Thyroid gland (tissue), 4 donors: ENCODE measurements around the gene CFHR3.

Experiments used
- POLR2A ChIP-seq, 2 donors: fragments of 450-650 bp; IDR thresholded peaks; one replicate each; pipeline ENCODE4 v1.6.1; 2017; ENCODE audit warnings: antibody characterized with exemption in 2 of 2, mild to moderate bottlenecking in 2 of 2, moderate library complexity in 1 of 2
- TF ChIP-seq, protein P1 (sequence below), 6 experiments: fragments of 200-600 bp in 3 of 6; fragments of 450-650 bp in 3 of 6; sonication (generic) in 3 of 6; IDR thresholded peaks; one replicate each; pipeline ENCODE4 v1.5.1; 2016 to 2019; ENCODE audit warnings: antibody characterized with exemption in 6 of 6, mild to moderate bottlenecking in 2 of 6, inconsistent platforms in 1 of 6, moderate library complexity in 1 of 6

DNA sequence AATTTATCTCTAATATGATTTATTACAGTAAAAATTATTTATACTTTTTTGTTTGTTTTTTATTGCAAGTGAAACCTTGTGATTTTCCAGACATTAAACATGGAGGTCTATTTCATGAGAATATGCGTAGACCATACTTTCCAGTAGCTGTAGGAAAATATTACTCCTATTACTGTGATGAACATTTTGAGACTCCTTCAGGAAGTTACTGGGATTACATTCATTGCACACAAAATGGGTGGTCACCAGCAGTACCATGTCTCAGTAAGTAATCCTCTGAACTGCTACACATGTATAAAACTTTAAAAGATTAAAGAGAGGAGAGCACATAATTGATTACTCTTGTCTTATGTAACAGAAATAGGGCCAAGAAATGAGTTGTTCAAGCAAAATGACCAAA lies 4.5 kb downstream of the CFHR3 start:
- TF ChIP-seq POLR2A (IDR thresholded peaks at IDR 0.05): no peak
- TF ChIP-seq, protein P1, sequence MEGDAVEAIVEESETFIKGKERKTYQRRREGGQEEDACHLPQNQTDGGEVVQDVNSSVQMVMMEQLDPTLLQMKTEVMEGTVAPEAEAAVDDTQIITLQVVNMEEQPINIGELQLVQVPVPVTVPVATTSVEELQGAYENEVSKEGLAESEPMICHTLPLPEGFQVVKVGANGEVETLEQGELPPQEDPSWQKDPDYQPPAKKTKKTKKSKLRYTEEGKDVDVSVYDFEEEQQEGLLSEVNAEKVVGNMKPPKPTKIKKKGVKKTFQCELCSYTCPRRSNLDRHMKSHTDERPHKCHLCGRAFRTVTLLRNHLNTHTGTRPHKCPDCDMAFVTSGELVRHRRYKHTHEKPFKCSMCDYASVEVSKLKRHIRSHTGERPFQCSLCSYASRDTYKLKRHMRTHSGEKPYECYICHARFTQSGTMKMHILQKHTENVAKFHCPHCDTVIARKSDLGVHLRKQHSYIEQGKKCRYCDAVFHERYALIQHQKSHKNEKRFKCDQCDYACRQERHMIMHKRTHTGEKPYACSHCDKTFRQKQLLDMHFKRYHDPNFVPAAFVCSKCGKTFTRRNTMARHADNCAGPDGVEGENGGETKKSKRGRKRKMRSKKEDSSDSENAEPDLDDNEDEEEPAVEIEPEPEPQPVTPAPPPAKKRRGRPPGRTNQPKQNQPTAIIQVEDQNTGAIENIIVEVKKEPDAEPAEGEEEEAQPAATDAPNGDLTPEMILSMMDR (IDR thresholded peaks at IDR 0.05): no peak
